HL-60/S4 (cell line): ENCODE measurements around the gene ICA1.

Experiments
- in situ Hi-C: fragments of 300-500 bp; cut with MboI; formaldehyde crosslinking; loops from 2 replicates; pipeline ENCODE4 v1.14.3; 2022; ENCODE audit warnings: low sequenced_read_pairs

ICA1 gene

GRCh38 chr7:8229927-8230326 is 32.0 kb downstream of the ICA1 start:
- in situ Hi-C loops: no loop called here

- in situ Hi-C loops: no loop called here
Measured at GRCh38 chr7:8228766-8229674, 32.9 kb downstream of the ICA1 start.

DNA sequence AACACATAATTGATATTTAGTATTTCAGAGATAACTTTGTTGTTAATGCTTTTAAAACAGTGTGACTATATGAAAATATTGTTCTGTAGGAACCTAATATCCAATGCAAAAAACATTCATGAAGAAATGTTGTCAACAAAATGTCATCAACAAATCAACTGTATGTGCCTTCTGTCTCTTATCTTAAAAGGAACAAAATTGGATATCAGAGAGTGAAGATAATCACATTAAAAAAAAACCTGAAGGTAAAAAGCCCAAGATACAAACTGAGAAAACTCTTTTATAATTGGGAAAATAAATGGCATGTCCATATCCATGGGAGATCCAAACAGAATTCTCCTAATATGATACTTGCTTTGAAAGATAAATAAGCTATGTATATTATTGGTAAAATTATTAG is 33.9 kb downstream of the ICA1 start:
- in situ Hi-C loops: no loop called here

GRCh38 chr7:8227261-8227660 is 34.7 kb downstream of the ICA1 start:
- in situ Hi-C loops: no loop called here

GRCh38 chr7:8226501-8226900 is 35.5 kb downstream of the ICA1 start:
- in situ Hi-C loops: no loop called here

DNA sequence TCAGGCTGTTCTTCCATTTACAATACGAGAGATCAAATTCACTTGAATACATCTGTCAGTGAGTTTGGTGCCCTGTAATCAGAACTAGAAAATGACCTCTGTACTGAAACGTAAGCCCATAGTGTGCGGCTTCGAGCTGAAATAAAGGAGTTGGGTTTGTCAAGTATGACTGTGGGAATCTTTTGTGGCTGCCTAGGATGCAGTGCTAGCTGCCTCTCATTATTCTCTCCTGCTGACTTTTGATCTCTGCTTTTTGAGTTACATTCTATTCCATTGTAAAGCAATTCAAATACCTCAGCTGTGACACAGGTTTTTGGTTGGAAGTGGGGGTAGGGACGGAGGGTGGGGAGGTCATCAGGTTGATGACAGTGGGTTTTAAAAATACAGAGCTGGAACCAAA is 40.4 kb downstream of the ICA1 start:
- in situ Hi-C loops: loop anchor here (25.0 kb wide), 2 partner anchors 809 to 1259 kb away; no protein-coding TSS in a partner anchor

DNA sequence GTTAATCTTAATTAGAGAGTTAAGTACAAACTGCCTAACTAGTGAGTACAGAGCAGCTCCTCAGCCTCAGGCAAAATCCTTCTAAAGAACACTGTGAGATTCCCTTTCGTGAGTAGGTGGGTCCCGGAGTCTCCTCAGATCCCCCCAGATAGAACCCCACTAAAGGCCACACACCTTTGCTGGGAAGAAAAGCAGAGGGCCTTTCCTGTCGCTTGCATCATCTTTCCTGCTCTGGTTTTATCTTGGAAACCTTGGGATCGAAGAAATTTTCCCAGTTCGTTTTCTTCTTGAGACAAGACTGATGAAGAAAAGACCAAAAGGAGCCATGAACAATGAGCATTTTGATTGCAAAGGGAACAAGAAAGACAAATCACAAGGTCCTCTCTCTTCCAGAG is 40.9 kb downstream of the ICA1 start:
- in situ Hi-C loops: loop anchor here (25.0 kb wide), 2 partner anchors 809 to 1259 kb away; no protein-coding TSS in a partner anchor

DNA sequence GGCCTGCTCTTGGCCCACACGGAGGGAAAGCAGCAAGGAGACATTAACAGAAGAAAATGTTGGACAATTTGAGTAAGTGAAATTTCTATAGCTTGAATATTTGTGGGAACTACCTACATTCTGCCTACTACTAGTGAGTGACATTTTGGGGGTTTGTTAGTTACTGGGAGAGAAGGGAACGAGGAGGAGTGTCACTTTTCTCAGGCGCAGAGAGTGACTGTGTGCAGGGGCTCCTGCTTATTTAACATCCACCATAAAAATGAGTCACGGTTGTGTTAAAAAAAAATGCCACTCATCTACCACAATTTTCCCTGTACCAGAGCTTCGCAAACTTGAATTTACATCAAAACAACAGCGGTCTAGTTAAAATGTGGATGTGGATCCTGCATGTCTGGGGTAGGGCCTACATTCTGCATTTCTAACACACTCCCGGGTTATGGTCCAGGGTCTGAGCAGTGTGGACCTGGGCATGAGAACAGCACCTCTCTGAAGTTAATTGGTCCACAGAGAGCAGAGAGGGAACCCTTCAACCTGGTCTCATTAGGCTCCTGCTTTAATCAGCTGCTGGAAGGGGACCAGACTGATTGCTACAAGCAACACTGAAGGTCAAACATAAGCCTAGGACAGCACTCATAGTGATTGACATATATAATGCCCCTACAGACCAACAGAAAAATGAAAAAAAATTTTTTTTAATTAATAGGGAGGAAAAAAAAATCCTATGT is 41.4 kb downstream of the ICA1 start:
- in situ Hi-C loops: loop anchor here (25.0 kb wide), 2 partner anchors 808 to 1258 kb away; no protein-coding TSS in a partner anchor

DNA sequence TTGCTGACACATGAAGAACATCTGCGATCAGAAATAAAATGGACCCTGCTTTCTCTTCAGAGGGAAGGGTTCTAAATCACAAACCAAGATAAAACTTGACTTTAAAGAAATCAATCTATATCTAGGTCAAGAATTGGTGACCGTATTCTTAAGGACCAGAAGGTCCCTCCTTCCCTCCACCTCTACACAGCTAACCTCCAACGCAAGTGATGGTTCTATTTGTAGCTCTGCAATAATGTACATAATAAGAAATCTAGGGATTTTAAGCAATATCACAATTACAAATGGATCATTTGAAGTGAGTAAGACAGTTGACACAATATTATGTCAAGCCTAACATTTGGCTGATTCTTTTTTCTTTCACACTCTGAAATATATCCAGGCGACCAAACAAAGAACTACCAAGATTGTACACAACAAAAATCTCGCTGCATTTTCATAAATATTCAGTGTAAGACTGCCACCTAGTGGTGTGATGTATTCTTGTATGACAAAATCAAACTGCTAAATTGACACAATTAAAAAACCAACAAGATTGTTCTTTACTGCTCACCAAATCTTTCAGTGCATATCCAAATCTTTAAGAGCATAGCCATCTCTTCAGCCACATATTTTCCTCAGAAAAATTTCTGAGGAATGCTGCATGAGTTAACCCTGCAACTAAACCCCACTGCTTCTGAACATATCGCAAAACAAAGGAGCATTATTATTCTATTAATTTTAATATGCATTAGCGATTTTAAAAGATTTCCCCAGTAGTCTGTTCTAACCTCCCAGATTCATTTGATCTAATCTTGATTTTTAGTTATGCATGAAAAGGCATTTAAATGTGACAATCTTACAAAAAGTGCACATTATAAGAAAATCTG is 44.5 kb downstream of the ICA1 start:
- in situ Hi-C loops: loop anchor here (25.0 kb wide), 2 partner anchors 805 to 1255 kb away; no protein-coding TSS in a partner anchor

GRCh38 chr7:8216334-8216690 is 45.7 kb downstream of the ICA1 start:
- in situ Hi-C loops: loop anchor here (25.0 kb wide), 2 partner anchors 804 to 1254 kb away; no protein-coding TSS in a partner anchor

- in situ Hi-C loops: loop anchor here (25.0 kb wide), 2 partner anchors 803 to 1253 kb away; no protein-coding TSS in a partner anchor
Measured at GRCh38 chr7:8215648-8216333, 46.2 kb downstream of the ICA1 start.

DNA sequence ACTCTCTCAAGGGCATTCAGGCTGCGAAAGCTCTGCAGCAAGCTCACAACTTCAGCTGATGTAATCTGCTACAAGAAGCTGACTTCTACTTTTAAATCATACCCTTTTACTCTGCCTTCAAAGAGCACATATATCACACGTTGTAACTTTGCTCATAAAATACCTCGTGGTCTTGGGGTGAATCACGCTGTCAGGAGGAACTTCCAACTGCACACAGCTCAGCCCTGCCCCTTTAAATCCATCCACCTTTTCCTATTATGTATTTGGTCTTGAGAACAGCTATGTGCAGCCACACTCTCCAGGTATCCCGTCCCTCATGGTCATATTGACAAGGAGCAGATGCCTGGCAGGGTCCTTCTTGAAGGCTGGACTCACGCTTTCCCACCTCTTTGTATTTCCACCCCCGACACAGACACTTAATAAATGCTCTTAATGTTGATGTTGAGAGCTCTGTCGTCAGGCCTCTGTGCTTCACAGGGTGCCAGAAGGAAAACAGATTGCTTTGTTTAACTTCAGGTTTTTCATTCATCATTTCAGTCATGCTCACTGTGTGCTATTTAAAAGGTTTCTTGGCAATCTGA is 47.6 kb downstream of the ICA1 start:
- in situ Hi-C loops: loop anchor here (25.0 kb wide), 2 partner anchors 802 to 1252 kb away; no protein-coding TSS in a partner anchor

DNA sequence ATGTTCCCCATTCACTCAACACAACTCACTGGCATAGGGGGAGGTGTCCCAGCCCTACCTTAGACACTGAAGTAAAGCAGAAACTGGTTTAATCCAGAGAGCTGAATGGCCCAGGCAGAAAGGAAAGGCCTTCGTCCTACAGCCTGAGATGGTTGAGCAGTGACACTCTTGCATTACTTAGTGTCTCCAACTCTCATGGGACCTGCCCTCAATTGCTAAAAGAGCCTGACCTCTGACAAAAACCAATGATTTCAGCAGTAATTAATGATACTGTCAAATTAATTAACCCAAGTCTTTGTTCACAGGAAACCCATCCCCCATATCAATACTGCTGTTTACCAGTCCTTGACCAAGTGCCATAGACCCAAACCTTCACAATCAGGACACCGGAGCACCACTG is 48.6 kb downstream of the ICA1 start:
- in situ Hi-C loops: loop anchor here (25.0 kb wide), 2 partner anchors 801 to 1251 kb away; no protein-coding TSS in a partner anchor

DNA sequence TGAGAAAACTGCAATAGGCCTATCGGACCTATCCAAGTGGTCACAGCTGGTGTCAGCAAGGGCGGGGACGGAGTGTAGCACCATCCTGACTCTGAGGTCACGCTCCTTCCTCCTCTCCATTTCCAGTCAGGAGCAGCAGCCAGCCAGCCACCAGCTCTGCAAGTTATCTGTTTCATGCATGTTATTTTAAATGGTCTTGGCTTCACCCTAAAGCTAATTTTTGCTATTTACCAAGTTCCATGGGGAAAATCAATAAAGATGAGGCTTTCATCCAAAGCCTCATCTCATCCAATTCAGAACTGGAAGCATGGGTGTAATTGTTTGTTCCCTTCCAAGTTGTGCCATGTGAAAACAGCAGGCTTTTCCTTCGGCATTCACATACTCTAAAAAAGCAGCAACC is 49.3 kb downstream of the ICA1 start:
- in situ Hi-C loops: loop anchor here (25.0 kb wide), 2 partner anchors 800 to 1250 kb away; no protein-coding TSS in a partner anchor

DNA sequence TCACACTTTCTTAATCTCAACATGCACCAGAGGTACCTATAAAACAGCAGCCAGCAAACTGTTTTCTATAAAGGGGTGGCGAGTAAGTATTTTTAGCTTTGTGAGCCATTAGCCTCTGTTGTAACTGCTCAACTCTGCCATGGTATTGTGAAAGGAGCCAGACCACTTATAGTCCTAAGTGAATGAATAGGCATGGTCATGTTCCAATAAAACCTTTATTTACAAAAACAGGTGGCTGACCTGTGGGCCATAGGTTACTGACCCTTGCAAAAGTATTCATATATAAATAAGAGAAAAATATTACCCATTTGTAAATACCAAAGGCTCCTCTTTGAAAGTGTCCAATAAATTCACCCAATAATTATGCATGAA is 50.3 kb downstream of the ICA1 start:
- in situ Hi-C loops: loop anchor here (25.0 kb wide), 2 partner anchors 799 to 1249 kb away; no protein-coding TSS in a partner anchor

DNA sequence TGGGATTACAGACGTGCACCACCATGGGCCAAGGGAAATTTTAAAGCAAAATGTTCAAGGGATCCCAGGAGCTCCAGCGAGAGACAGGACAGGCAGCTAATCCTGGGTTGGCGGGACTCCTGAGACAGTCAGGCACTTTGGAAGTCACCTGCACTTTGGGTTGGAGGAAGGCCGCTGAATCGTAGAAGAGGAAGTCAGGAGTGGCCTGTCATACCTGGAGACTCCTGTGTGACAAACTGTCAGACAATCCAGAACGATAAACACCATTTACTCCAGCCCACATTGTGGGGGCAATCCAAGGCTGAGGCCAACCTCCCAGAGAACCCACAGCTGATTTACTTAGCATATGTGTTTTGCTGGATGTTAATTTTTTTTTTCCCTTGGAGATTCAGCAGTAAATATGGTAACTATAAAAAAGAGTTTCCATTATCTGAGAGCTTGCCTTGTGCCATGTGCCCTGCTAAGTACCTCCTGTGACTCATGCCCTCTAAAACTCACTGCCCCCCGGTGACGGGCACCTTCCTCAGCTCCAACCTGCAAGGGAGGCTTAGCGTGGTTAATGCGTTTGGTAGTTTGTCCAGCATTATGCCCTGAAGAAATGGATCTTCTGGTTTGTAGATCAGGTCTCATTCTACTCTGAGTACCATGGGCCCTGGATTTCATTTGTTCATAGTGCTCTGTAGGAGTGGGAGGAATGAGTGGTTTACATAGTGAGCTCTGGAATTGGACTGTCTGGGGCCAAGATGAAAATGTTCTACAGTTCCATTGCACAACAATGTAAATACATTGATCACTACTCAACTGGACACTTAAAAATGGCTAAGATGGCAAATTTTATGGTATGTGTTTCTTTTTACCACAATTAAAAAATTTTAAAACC is 50.9 kb downstream of the ICA1 start:
- in situ Hi-C loops: loop anchor here (25.0 kb wide), 2 partner anchors 799 to 1249 kb away; no protein-coding TSS in a partner anchor

- in situ Hi-C loops: loop anchor here (25.0 kb wide), 2 partner anchors 797 to 1247 kb away; no protein-coding TSS in a partner anchor
Measured at GRCh38 chr7:8209353-8209752, 52.6 kb downstream of the ICA1 start.

- in situ Hi-C loops: loop anchor here (25.0 kb wide), 2 partner anchors 797 to 1247 kb away; no protein-coding TSS in a partner anchor
Measured at GRCh38 chr7:8208816-8209215, 53.2 kb downstream of the ICA1 start.
